ENCODE measurements around the gene PPP1CC. TPM values are rescaled to one million over a fixed set of nuclear protein-coding genes. Genes with fewer than 3 reads are reported as not detected.
"Not testable (repeated sequence)": the region's sequence is repeated elsewhere in the genome, so short reads cannot be mapped to it uniquely, and the experiment has no call there.

PPP1CC gene
- polyA plus RNA-seq, 1 experiment = 58.1 TPM

DNA sequence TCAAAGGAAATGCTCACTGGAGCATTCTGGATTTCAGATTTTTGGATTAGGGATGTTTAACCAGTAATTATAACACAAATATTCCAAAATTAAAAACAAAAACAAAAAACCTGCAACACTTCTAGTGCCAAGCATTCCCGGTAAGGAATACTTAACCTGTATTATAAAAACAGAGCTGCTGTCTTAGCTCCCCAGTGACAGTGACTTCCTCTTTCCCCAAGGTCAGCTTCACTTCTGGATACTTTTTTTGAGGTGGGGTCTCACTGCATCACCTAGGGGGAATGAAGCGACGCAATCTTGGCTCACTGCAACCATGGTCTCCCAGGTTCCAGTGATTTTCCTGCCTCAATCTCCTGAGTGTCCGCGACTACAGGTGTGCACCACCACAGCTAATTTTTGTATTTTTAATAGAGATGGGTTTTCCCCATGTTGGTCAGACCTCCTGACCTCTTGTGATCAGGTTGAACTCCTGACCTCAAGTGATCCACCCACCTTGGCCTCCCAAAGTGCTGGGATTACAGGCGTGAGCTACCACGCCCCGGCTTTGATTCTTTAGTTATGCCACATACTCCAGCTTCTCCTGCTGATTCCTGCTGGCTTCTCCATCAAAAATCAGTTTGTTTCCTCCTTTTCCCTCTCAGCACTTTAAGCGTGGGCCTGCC is 15.9 kb downstream of the PPP1CC start:
- Histone ChIP-seq H3K36me3 (ENCODE audit: control insufficient read depth, insufficient read depth, low read length) (peaks cover 14% of the 10 kb centered on the region), H3K27me3 (ENCODE audit: control insufficient read depth, insufficient read depth, low read length) (no peaks in the 10 kb centered on the region), H3K4me3 (ENCODE audit: low read depth, low read length) (no peak overlapping the region)
- CTCF ChIA-PET = no interaction called here
- POLR2A ChIA-PET = no interaction called here
- TF ChIP-seq, protein P1, sequence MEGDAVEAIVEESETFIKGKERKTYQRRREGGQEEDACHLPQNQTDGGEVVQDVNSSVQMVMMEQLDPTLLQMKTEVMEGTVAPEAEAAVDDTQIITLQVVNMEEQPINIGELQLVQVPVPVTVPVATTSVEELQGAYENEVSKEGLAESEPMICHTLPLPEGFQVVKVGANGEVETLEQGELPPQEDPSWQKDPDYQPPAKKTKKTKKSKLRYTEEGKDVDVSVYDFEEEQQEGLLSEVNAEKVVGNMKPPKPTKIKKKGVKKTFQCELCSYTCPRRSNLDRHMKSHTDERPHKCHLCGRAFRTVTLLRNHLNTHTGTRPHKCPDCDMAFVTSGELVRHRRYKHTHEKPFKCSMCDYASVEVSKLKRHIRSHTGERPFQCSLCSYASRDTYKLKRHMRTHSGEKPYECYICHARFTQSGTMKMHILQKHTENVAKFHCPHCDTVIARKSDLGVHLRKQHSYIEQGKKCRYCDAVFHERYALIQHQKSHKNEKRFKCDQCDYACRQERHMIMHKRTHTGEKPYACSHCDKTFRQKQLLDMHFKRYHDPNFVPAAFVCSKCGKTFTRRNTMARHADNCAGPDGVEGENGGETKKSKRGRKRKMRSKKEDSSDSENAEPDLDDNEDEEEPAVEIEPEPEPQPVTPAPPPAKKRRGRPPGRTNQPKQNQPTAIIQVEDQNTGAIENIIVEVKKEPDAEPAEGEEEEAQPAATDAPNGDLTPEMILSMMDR (IDR thresholded peaks at IDR 0.05; ENCODE audit: insufficient read depth, low read depth, low read length) = no peak
- no peak for DNase-seq (ENCODE audit: low read depth)

DNA sequence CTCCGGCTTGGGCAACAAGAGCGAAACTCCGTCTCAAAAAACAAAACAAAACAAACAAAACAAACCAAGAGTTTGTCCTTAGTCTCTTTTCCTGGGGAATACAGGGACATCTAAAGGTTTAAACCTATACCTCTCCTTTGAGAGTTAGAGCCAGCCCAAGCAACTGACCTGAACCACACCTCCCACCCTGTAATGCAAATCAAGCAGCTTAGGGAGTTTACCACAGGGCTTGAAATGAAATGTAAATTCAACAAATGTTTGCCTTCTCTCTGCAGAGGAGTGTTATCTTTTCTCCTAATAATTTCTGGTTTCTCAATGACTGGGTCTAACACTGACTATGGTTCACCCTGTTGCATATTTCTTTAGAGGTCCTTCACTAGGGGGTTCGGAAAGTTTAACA is 16.7 kb downstream of the PPP1CC start:
- no peak for DNase-seq (ENCODE audit: low read depth)
- Histone ChIP-seq H3K27me3 (ENCODE audit: control insufficient read depth, insufficient read depth, low read length) (no peaks in the 10 kb centered on the region), H3K36me3 (ENCODE audit: control insufficient read depth, insufficient read depth, low read length) (peaks cover 14% of the 10 kb centered on the region), H3K4me3 (ENCODE audit: low read depth, low read length) (no peak overlapping the region)
- CTCF ChIA-PET = no interaction called here
- TF ChIP-seq, protein P1 (IDR thresholded peaks at IDR 0.05; ENCODE audit: insufficient read depth, low read depth, low read length) = no peak
- POLR2A ChIA-PET = no interaction called here

DNA sequence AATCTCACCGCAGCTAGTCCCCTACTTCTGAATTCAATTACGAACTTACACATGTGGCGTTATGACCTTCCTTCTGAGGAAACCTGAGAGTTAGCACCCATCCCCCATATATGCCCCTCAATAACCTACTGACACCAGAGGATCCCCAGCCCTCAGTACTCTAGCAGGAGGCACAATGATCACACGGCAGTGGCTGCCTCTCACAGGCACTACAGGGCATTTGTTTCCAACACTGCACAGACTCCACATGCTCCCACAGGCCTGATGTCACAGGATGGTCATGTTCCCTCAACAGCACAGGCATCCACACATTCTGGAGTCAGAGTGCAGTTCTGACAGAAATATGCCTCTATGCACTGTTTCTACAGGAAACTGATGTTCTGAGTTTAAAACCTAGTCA is 17.4 kb downstream of the PPP1CC start:
- ChIA-PET CTCF (no interaction called here), POLR2A (no interaction called here)
- TF ChIP-seq, protein P1 (IDR thresholded peaks at IDR 0.05; ENCODE audit: insufficient read depth, low read depth, low read length) = no peak
- H3K4me3 ChIP-seq (ENCODE audit: low read depth, low read length) = no peak overlapping the region
- peaks cover 15% of the 10 kb centered on the region for H3K36me3 ChIP-seq (ENCODE audit: control insufficient read depth, insufficient read depth, low read length)
- H3K27me3 ChIP-seq (ENCODE audit: control insufficient read depth, insufficient read depth, low read length) = no peaks in the 10 kb centered on the region
- DNase-seq (ENCODE audit: low read depth) = no peak

DNA sequence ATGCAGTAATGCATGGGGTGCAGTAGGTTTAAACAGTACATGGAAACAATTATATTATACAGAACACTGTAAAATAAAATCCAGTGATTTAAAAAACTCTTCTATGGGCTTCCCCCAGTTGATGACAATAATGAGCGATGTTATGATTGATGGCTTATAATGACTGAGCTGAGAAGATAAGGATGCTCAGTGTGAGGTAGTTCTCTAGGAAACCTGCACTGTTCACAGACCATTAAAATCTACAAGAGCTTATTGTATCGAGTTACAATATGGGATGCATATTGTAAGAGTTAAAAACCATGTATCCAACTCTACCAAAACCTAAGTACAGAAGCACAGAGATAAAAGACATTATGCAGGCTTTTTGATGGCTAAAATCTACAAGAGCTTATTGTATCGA is 19.8 kb downstream of the PPP1CC start:
- DNase-seq (ENCODE audit: low read depth); POLR2A ChIA-PET; H3K4me3 ChIP-seq (ENCODE audit: low read depth, low read length); H3K27me3 ChIP-seq (ENCODE audit: control insufficient read depth, insufficient read depth, low read length): not testable (repeated sequence)
- peaks cover 15% of the 10 kb centered on the region for H3K36me3 ChIP-seq (ENCODE audit: control insufficient read depth, insufficient read depth, low read length)
- CTCF ChIA-PET = interaction anchor here (1.2 kb wide), 1 partner anchor 25 kb away, joined by 3 read pairs; no protein-coding TSS in a partner anchor

DNA sequence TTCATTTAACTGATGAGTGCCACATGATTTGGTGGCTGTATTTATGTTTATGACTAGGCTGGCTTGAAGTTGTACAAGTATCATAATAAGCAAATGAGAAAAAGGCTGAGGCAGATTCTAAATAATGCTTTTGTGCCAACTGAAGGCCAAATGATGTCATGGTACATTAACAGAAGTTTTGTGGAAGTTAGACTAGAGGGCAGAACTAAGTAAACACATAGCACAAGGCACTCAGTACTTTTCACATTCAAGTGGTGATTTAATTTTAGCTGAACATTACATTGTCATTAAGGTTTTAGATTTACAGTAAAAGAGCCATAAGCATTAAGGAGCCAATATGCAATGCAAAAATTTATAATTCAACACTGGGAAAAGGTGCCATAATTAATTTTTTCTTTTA is 21.1 kb downstream of the PPP1CC start:
- CTCF ChIA-PET = interaction anchor here (0.7 to 1.2 kb wide), 3 partner anchors 17 to 111 kb away, joined by 3 to 4 read pairs (median 3); no protein-coding TSS in a partner anchor

More for the DNA sequence above, 21.1 kb downstream of the PPP1CC start:
- Histone ChIP-seq H3K4me3 (ENCODE audit: low read depth, low read length) (no peak overlapping the region), H3K36me3 (ENCODE audit: control insufficient read depth, insufficient read depth, low read length) (peaks cover 15% of the 10 kb centered on the region), H3K27me3 (ENCODE audit: control insufficient read depth, insufficient read depth, low read length) (no peaks in the 10 kb centered on the region)
- no peak for DNase-seq (ENCODE audit: low read depth)
- TF ChIP-seq, protein P1 (IDR thresholded peaks at IDR 0.05; ENCODE audit: insufficient read depth, low read depth, low read length) = no peak
- POLR2A ChIA-PET = no interaction called here

Measured in BJ (cell line).